ENCODE measurements around the gene EFCAB8.

- TF ChIP-seq CTCF (IDR thresholded peaks at IDR 0.05) = no peak
- no peak for TF ChIP-seq POLR2A (IDR thresholded peaks at IDR 0.05)
Observed at GRCh38 chr20:32973077-32973717, 114.5 kb downstream of the EFCAB8 start.

Data from body of pancreas (tissue), 4 donors.